HG03135 (cell line): ENCODE data around the gene TMEM140.
A peak's percentile ranks its signal among the peaks of the same experiment; 100 is the strongest.
"Not testable (repeated sequence)": the region's sequence is repeated elsewhere in the genome, so short reads cannot be mapped to it uniquely, and the experiment has no call there.

Experiments
- ATAC-seq: cut with Tn5 transposase; IDR thresholded peaks from one replicate; pipeline ENCODE4 v1.9.1; 2021; ENCODE audit warnings: mild to moderate bottlenecking, moderate library complexity; ENCODE audit not compliant: unreplicated experiment

Gene TMEM140

GRCh38 chr7:135171581-135172291 is 23.9 kb downstream of the TMEM140 start:
- ATAC-seq = not testable (repeated sequence)

DNA sequence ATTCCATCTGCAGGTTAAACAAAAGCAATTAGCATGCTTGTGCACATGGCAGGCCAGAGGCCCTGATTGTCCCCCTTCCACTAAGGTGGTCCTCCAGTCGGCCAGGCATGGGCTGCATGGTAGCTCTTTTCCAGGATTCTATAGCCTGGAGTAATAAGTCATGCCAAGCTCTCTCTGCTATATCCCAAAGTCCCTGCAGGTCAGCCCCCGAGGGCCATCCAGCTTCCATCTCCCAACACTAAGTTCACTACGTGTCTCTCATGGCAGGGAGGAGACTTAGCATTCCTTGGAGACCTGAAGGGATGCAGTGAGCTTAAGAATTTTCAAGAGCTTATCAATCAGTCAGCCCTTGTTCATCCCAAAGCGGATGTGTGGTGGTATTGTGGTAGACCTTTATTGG is 26.0 kb downstream of the TMEM140 start:
- ATAC-seq = not testable (repeated sequence)

GRCh38 chr7:135174941-135175340 is 27.1 kb downstream of the TMEM140 start:
- ATAC-seq = no peak

DNA sequence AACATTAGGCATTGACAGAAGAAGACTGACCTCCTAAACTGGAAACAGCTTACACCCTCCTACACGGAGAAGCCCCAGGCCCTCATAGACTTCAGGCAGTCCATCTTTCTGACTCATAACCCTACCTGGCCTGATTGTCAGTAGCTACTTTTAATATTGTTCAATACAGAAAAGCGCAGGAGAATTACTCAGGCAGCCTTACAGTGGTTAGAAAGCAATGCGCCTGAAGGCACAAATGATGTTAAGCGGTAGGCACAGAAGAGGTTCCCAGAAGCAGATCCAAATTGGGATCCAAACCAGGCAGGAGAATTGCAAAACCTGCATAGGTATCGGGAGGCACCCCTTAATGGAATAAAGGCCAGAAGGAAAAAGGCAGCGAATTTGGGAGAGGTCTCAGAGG is 28.1 kb downstream of the TMEM140 start:
- no peak for ATAC-seq

- no peak for ATAC-seq
These were observed 29.3 kb downstream of the TMEM140 start for GRCh38 chr7:135177028-135177696.

DNA sequence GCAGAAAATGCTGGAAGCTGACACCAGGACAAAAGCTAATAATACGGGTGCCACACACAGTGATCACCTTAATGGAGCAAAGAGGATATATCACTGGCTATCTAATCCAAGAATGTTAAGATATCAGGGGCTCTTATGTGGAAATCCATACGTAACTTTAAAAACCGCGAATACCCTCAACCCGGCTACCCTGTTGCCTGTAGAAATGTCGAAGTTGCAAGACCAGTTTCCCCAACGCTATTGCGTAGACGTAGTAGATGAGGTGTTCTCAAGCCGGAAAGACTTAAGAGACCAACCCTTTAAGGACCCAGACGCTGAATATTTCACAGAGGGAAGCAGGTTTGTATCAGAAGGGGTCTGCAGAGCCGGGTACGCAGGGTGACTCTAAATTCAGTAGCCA is 30.5 kb downstream of the TMEM140 start:
- ATAC-seq = no peak

GRCh38 chr7:135179321-135179925 is 31.6 kb downstream of the TMEM140 start:
- ATAC-seq = no peak

DNA sequence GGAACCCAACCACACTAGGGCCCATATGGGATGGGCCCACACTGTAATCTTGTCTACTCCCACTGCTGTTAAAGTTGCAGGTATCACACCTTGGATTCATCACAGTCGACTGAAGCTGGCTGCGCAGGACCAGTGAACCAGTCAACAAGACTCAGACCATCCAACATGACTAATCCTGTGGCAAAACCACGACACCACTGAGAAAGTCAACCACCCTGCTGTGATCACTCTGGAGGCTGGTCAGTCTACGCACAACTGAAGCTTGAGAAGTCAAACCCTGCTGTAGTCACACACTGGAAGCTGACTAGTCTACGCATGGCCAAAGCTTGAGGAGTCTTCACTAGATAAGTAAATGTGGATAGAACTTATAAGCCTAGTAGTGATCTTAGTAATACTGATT is 32.2 kb downstream of the TMEM140 start:
- no peak for ATAC-seq

DNA sequence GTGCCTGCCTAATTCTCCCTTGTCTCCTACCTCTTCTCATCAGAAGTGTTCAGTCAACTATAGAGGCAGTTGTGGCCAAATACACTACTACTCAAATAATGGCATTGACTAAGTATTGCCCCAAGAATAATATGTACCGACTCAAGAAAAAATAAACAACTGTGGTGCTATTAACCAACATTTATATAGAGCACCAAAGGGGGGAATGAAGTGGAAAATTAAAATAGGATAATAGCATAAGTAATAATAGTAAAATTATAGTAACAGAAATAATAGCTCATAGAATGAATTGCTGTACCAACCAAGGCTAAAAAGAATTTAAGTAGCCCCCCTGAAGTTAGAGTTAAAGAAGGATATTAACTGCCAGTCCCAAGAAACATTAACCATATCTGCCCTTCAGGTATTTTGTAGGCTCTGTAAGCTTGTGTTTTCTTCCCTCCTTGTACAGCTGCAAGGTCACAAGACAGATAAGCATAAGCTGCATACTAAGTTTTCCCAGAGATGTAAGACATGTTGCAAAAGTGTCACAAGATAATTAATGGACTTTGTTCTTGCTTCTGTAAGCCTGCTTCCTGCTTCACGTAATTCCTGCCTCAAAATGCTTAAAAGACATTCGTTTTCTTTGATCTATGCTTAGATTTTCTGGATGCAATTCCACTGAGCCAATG is 33.5 kb downstream of the TMEM140 start:
- no peak for ATAC-seq

- no peak for ATAC-seq
These were observed 34.2 kb downstream of the TMEM140 start for GRCh38 chr7:135181929-135182678.

DNA sequence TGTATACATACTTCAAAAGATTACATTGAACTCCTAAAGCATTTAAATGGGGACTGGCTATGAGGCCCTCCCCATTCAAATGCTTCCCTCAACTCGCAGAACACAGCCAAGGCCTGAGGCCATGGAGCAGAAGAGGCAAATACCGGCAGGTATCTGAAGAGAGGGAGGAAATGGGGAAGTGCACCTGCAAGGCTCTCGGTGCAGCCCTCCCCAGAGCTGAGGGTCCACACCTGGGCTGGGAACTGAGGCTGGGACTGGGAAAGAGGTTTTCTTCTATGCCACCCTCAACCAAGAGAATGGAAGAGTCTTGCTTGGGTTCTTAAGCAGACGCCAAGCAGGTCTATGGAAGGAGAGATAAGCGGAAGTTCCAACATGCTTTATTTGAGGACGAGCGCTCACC is 35.6 kb downstream of the TMEM140 start:
- ATAC-seq = no peak

GRCh38 chr7:135184254-135184841 is 36.5 kb downstream of the TMEM140 start:
- ATAC-seq = no peak

DNA sequence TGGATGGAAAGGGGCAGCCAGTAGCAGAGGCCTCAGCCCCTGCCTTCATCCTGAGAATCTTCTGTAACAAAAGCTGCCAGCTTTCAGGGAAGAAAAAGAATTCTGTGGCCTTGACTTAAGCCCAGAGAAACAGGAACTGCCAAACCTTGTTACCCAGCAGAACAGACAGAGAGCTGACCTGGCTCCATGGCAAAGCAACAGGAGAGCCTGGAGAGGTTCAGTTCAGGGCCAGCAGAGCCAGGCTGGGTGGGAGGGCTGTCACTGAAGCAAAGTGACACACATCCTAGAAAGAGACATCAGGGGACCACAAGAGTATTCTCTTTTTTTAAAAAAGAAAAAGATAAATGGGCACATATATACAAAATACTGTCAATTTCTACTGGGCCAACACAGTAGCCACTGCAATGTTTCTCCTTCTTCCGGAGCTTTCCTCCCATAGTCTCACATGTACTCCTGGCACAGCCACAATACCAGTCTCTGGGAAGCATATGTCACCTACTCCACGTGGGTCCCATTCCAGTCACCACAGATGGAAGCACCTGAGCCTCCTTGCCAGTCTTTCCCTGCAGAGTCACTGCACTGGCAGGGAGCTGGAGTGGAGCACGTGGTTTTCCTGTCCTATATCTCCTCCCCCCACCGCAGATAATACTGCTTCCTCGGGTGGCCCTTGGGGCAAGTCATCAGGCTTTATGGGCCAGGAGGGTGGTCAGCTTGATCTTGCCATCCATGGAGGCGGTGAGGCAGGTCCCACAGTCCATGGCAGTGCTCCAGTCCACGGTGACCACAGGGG is 37.8 kb downstream of the TMEM140 start:
- ATAC-seq = no peak

GRCh38 chr7:135186261-135186540 is 38.3 kb downstream of the TMEM140 start:
- ATAC-seq = no peak

DNA sequence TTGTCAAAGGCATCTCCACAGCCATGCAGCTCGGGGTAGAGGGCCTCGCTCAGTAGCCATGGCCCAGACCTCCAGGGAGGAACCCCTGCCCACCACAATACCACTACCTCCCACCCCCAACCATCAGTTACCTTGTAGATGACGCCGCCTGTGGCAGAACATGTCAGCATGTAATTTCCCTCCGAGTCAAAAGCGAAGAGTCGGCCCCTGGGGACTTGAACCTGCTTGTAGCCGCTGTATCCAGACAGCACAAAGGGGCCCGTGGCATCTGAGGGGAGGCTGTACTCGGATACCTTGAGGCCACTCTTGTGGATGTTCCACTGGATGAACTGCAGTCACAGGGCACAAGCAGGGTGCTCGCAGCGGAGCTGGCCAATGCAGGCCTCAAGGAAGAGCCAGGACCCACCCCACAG is 39.0 kb downstream of the TMEM140 start:
- peak; percentile 46 for ATAC-seq

DNA sequence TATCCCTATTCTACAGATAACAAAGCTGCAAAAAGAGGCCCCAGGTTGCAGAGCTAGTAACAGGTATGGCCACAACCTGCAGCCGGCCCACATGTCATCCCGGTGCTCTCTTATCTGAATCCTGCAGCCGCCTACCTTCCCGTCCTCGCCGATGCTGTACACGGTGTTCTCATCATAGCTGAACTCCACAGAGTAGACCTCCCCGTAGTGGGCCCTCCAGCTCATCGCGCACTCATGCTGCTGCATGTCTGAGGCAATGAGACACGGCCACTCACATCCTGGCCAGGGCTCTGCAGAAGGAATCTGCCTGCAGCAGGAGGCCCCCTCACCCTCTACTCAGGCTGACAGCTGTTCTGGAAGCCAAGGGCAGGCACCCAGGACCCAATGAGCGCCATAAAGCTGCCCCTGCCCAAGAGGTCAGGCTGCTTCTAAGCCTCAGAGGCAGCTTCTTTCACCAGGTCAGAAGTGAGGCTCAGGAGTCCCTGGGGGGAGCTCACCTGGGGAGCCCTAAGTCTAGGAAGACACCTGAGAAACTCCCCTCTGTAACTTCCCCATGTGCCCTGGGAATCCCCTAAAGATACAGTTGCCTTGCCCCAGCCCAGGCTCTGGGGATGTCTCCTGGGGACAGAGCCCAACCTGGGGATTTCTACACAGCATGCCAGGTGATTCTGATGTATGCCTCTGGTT is 40.6 kb downstream of the TMEM140 start:
- peak; percentile 40 for ATAC-seq

DNA sequence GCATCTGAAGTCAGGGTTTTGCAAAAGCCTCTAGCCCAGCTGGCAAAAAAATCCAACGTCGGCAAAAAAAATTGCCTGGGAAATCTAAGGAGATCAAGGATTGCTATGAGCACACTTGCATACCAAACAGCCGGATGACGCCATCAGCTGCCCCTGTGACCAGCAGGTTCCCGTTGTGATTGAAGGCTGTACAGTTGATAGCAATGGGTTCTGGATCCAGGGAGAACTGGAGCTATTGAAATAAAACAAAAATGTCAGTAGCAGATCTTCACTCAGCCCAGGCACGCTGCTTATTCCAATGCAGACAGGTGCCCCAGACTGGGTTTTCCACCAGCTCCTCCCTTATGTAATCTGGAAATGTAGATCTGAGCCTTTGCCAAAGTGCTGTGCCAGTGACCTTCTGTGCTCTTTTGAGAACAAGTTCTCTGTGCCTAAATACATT is 41.4 kb downstream of the TMEM140 start:
- no peak for ATAC-seq

GRCh38 chr7:135189961-135190360 is 42.1 kb downstream of the TMEM140 start:
- ATAC-seq = no peak

- ATAC-seq = no peak
These were observed 42.8 kb downstream of the TMEM140 start for GRCh38 chr7:135190703-135191102.
